Lung microvascular endothelial cell (primary cell): ENCODE data around the gene CD1C. TPM values are rescaled to one million over a fixed set of nuclear protein-coding genes. Genes with fewer than 3 reads are reported as not detected.
"Not testable (repeated sequence)": the region's sequence is repeated elsewhere in the genome, so short reads cannot be mapped to it uniquely, and the experiment has no call there.

ENCODE experiments used
- DNase-seq, 2 donors: peaks; one replicate each; pipeline versions ENCODE4 v3.0.0 to v3.0.0-alpha.2; 2010; ENCODE audit warnings: low read depth in 2 of 2
- total RNA-seq: library from RNA; depleted of rRNA; stranded (reverse); fragments of >200 nt; gene quantifications from 2 replicates; pipeline ENCODE4 v1.2.1, GENCODE V29; 2014

The CD1C gene
- total RNA-seq, 1 donor from 2014 or later, result not detected

DNA sequence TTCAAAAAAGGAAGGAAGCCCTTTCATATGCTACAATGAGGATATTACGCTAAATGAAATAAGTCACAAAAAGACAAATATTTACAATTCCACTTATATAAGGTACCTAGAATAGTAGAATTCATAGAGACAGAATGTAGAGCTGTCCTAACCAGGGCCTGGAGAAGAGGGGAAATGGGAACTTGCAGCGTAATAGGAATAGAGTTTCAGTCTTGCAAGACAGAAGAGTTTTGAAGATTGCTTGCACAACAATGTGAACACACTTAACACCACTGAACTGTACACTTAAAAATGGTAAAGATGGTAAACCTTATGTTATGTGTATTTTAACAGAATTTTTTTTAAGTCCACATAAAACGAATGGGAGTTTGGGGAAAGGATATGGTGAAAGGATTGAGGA lies 38.7 kb downstream of the CD1C start:
- no peak for DNase-seq

DNA sequence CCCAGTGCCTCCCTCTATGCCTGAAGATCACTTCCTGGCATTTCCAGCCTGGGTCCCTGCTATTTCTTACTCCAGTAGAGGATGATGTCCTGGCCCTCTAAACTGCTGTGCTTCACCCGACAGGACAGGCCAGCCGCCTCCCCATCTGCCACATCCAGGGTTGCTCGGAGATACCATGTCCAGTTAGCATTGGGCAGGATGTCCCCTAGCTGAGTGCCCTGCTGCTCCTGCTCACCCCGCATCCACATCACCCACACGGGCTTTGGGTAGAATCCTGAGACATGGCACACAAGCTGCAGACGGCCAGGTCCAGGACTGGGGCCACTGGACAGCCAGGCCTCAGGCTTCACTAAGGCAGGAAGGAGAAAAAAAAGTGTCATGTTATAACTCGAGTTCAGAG lies 39.6 kb downstream of the CD1C start:
- DNase-seq, result no peak

DNA sequence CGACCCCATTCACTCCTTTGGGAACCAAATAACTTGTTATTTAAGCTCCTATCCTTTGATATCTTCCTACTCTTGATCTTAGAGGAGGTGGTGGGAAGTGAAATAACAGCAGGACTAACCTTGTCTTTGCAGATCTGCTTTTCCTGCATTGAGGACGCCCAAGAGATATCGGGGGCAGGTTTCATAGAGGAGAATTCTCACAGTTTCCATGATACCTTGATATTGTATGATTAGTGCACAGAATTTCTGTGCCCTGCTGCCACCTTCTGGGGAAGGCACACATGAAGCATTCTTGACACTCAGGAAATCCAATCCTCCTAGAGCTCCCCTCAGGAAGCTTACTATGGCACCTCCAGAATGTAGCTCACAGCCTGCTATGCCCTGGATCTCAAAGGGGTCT lies 40.0 kb downstream of the CD1C start:
- DNase-seq, result peak in 1 of 2 donors; percentile 13

DNA sequence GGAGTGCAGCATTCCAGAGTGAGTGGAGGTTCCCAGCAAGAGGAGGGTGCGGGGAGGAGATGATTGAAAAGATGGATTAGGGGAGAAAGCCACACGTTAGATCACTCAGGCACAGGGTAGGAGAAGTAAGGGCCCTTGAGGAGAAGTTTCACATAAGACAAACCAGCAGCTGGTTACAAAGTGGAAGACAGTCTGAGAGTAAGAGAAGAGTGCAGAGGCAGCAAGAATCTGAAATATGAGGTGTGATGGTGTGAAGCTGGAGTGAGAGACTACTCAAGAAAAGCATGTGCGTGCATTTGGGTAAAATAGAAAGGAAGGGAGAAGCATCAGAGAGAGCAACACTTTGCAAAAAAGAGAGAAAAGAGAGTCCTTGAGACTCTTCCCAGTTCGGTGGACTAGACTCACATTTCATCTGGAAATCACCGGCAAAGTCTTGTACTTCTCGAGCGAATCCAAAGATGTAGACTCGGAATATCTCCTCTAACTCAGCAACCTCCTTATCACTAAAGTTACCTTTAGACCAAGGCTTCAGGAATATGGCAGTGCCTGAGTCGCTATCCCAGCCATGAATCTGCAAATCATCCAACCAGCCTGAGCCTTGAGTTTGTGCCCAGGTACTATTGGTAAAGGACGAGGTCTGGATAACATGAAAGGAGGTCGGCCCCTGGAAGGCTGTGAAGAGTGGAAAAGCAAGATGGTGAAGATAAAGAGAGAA lies 40.8 kb downstream of the CD1C start:
- no peak for DNase-seq

DNA sequence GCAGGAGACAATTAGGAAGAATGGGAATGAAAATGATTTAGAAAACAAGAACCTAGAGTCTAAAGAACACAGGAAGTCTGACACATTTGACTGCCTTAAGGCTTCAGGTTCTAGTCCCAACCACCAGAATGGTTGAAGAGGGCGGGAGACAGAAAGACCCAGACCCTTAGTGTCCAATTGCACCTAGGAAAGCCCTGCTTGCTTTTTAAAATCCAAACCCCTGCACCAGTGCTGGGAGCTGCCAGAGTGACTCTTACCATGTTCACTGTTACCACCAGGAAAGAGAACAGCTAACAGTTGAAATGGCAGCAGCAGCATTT lies 41.3 kb downstream of the CD1C start:
- DNase-seq, result no peak

DNA sequence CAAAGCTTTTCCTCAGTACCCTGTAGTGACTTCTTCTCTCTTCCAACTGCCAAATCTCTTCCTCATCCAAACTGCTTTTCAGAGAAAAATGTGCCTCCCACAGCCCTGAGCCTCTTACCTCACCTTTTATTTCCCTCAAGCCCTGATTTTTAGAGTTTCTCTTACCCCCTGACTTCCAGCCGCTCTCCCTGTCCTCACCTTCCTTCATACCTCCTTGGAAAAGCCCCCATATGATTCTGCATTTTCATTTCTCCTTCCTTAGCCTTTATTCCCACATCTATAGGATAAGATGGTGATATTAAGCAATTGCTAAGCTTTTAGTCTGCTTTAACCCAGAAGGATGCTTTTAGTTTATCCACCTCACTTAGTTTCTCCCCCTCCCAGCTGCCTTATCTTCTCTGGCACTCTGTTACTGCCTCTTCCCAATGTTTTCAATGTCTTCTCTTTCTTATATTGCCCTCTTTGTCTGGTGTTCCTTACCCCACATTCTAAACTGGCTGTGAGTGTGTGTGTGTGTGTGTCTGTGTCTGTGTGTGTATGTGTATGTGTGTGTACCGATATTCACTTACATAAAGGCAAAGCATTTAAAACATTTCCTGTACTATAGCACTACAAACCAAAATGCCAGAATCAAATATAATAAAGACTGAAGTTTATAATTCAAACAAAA lies 41.9 kb downstream of the CD1C start, which contains the start of gene CD1B:
Gene CD1B, minus strand, starts transcription at position 51 of the 670 bp plus-strand sequence. CDS start 108 bp downstream, outside the sequence.
- DNase-seq, result no peak

DNA sequence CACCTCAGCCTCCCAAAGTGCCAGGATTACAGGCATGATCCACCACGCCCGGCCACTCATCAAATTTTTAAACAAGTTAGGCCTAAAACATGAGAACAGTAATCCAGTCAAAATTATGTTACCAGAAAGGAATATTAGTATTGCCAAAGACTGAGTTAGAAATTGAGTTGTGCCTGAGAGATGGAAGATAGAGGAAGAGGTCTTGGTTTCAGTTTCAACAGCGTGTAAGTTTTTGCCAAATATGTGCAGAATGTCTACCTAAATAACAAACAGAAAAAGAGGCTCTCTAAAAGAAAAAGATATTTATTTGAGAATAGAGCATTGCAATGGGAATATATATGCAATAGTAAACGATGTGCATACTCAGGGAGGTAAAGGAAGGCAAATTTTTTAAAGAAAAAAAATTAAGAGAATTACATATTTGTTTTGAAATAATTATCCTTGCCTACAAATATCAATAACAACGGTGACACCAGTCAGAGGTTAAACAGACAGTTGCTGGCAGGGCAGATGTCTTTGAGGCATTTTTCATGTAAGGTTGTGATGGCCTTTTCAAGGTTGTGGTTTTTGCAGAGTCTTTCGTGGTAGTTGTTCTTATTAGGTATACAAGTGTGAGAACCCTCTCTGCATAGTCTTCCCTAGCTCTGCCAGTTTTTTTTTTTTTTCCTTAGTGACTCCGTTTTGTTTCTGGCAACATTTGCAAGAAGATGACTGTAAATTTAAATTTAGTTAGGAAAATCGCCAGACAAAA lies 43.9 kb downstream of the CD1C start:
- DNase-seq, result no peak

DNA sequence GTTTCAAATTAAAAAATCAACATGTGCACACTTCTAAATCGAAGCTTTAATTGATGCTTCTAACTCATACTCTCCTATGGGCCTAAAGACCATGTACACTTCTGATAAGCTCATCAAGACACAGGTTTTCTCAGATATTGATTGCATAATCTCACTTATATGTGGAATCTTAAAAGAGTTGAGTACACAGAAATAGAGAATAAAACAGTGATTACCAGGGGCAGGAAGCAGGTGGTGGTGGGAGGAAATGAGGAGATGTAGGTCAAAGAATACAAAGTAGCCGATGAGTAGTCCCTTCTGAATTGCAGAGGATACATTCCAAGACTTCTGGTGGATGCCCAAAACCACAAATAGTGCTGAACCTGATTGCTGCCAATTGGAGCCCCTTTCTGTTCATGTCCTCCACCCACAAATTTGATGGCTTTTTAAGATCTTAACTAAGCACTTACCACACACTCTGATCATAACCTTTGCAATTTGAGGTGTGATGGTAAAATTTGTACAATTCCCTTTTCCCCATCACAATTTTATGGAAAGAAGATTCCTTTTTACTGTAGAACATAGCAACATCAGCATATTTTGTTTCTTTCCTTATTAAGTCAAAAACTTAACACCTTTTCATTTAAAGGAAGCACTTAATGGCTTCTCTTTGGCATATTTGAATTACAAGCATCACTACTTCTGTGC lies 44.9 kb downstream of the CD1C start:
- no peak for DNase-seq

DNA sequence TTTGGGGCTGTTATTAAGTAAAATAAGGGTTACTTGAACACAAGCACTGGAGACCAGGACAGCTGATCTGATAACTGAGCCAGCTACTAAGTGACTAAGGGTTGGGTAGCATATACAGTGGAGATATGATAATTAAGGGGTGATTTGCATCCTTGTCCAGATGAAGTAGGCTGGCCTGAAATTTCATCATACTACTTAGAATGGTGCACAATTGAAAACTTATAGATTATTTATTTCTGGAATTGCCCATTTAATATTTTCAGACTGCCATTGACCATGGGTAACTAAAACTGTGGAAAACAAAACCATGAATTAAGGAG lies 45.5 kb downstream of the CD1C start:
- no peak for DNase-seq

DNA sequence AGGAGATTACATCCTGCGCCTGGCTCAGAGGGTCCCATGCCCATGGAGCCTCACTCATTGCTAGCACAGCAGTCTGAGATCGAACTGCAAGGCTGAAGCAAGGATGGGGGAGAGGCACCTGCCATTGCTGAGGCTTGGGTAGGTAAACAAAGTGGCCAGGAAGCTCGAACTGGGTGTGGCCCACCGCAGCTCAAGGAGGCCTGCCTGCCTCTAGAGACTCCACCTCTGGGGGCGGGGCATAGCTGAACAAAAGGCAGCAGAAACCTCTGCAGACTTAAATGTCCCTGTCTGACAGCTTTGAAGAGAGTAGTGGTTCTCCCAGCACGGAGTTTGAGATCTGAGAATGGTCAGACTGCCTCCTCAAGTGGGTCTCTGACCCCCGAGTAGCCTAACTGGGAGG lies 46.7 kb downstream of the CD1C start:
- DNase-seq, result not testable (repeated sequence)

Other genes with a start within 250 kb of the CD1C start
- gene CD1D, start 109.0 kb upstream of the CD1C start, total RNA-seq, result under 0.01 TPM in 2 replicates
- gene CD1A, start 35.5 kb upstream of the CD1C start, total RNA-seq, result not detected in 2 replicates
- gene CD1B, start 41.6 kb downstream of the CD1C start, total RNA-seq, result not detected in 2 replicates
- gene CD1E, start 64.0 kb downstream of the CD1C start, total RNA-seq, result not detected in 2 replicates
- not detected in 2 replicates for gene OR10T2, start 109.5 kb downstream of the CD1C start, total RNA-seq
- gene OR10K2, start 136.3 kb downstream of the CD1C start, total RNA-seq, result not detected in 2 replicates
- gene OR10K1, start 171.9 kb downstream of the CD1C start, total RNA-seq, result not detected in 2 replicates
- gene OR10R2, start 182.3 kb downstream of the CD1C start, total RNA-seq, result not detected in 2 replicates